Panc1 (cell line): ENCODE measurements around the gene IL17REL.

Source experiments
- CTCF ChIP-seq: fragments of 450-650 bp; IDR thresholded peaks from 2 replicates; pipeline ENCODE4 v1.5.1; 2017; ENCODE audit warnings: mild to moderate bottlenecking
- SIN3A ChIP-seq: IDR thresholded peaks from 2 replicates; pipeline ENCODE4 v1.6.1; 2012; ENCODE audit warnings: low read depth, mild to moderate bottlenecking, low read length, moderate library complexity, borderline replicate concordance; ENCODE audit not compliant: insufficient read depth

- TF ChIP-seq CTCF (no peak), SIN3A (no peak)
Observed at GRCh38 chr22:50001388-50002231, 11.0 kb downstream of the IL17REL start.
